ENCODE data around the gene INTS7.

Gene INTS7

DNA sequence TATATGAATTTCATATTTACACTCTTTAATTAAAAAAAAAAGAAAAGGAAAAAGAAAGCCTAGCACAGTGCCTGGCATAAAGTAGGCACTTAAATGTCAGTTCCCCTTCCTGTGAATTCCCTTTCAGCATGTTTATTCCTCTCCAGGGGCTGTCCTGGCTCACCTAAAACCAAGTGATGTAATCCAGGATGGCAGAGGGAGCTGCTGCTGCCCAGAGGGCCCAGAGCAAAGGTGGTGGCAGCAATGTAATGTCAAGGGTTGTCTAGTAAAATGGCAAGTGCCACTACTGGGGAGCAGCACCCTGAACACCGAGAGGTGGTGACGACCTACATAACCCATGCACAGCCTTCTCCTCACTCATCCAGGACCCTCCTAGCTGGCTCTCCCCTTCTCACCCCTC, 126.4 kb downstream of the INTS7 start:
- TF ChIP-seq TAF1 (IDR thresholded peaks at IDR 0.05; ENCODE audit: borderline replicate concordance, insufficient read depth, low read length): no peak
- TF ChIP-seq FOXP2 (optimal IDR thresholded peaks at IDR 0.05; ENCODE audit: borderline replicate concordance, extremely low read depth, extremely low read length, insufficient read depth): no peak
- TF ChIP-seq, protein P1, sequence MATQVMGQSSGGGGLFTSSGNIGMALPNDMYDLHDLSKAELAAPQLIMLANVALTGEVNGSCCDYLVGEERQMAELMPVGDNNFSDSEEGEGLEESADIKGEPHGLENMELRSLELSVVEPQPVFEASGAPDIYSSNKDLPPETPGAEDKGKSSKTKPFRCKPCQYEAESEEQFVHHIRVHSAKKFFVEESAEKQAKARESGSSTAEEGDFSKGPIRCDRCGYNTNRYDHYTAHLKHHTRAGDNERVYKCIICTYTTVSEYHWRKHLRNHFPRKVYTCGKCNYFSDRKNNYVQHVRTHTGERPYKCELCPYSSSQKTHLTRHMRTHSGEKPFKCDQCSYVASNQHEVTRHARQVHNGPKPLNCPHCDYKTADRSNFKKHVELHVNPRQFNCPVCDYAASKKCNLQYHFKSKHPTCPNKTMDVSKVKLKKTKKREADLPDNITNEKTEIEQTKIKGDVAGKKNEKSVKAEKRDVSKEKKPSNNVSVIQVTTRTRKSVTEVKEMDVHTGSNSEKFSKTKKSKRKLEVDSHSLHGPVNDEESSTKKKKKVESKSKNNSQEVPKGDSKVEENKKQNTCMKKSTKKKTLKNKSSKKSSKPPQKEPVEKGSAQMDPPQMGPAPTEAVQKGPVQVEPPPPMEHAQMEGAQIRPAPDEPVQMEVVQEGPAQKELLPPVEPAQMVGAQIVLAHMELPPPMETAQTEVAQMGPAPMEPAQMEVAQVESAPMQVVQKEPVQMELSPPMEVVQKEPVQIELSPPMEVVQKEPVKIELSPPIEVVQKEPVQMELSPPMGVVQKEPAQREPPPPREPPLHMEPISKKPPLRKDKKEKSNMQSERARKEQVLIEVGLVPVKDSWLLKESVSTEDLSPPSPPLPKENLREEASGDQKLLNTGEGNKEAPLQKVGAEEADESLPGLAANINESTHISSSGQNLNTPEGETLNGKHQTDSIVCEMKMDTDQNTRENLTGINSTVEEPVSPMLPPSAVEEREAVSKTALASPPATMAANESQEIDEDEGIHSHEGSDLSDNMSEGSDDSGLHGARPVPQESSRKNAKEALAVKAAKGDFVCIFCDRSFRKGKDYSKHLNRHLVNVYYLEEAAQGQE (IDR thresholded peaks at IDR 0.05; ENCODE audit: insufficient read depth in 1 of 2, low read depth in 2 of 2, low read length in 2 of 2): no peak
- no peak for TF ChIP-seq POLR2AphosphoS5 (IDR thresholded peaks at IDR 0.05; ENCODE audit: low read depth, low read length)
- no peak for TF ChIP-seq SIN3A (IDR thresholded peaks at IDR 0.05; ENCODE audit: borderline replicate concordance, insufficient read depth, low read length)

DNA sequence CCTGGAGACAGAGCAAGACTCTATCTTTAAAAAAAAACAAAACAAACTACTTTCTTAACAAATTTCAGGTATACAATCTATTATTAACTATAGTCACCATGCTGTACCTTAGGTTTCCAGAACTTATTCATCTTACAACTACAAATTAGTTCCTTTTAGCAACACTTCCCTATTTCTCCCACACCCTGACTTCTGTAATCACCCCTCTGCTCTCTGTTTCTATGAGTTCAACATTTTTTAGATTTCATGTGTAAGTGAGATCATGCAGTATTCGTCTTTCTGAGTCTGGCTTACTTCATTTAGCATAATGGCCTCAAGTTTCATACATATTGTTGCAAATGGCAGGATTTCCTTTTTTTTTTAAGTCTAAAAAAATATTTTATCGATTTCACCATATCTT, 126.9 kb downstream of the INTS7 start:
- TF ChIP-seq POLR2AphosphoS5 (IDR thresholded peaks at IDR 0.05; ENCODE audit: low read depth, low read length) (no peak), SIN3A (IDR thresholded peaks at IDR 0.05; ENCODE audit: borderline replicate concordance, insufficient read depth, low read length) (no peak), TAF1 (IDR thresholded peaks at IDR 0.05; ENCODE audit: borderline replicate concordance, insufficient read depth, low read length) (no peak), FOXP2 (optimal IDR thresholded peaks at IDR 0.05; ENCODE audit: borderline replicate concordance, extremely low read depth, extremely low read length, insufficient read depth) (no peak)
- TF ChIP-seq, protein P1 (IDR thresholded peaks at IDR 0.05; ENCODE audit: insufficient read depth in 1 of 2, low read depth in 2 of 2, low read length in 2 of 2): no peak

DNA sequence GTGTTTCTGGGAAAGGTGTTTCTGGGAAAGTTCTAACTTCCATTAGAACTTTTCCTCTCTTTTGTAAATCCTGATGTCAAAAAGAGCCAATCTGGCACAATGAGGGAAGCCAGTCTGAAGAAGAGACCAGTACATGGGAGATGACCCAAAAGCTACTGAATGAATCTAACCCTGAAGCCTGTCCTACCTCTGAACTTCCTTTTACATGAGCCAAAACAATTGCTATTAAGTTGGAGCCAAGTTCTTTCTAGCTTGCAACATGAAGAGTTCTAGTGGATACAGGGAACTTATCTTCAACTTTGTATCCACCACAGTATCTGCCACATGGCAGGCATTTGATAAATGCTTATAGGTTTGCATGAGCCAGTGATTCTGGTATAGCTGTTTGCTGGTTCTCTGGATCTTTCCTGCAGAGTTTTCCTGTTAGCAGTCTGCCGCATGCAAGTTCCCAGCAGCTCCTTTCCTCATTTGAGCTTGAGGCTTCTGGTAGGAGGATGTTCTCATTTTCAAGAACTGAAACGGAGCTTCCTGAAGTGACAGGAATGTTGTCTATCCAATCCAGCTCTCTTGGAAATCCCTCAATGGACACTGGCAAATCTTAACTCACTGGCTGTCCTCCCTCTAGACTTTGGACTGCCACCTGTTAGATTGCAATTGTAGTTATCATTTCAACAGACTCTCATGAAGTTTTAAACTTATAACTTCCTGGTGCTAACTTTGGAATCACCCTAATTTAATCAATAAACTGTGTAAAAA, 131.7 kb downstream of the INTS7 start:
- TF ChIP-seq POLR2AphosphoS5 (IDR thresholded peaks at IDR 0.05; ENCODE audit: low read depth, low read length): no peak
- TF ChIP-seq FOXP2 (optimal IDR thresholded peaks at IDR 0.05; ENCODE audit: borderline replicate concordance, extremely low read depth, extremely low read length, insufficient read depth): no peak
- no peak for TF ChIP-seq SIN3A (IDR thresholded peaks at IDR 0.05; ENCODE audit: borderline replicate concordance, insufficient read depth, low read length)
- TF ChIP-seq TAF1 (IDR thresholded peaks at IDR 0.05; ENCODE audit: borderline replicate concordance, insufficient read depth, low read length): no peak
- TF ChIP-seq, protein P1 (IDR thresholded peaks at IDR 0.05; ENCODE audit: insufficient read depth in 1 of 2, low read depth in 2 of 2, low read length in 2 of 2): no peak

DNA sequence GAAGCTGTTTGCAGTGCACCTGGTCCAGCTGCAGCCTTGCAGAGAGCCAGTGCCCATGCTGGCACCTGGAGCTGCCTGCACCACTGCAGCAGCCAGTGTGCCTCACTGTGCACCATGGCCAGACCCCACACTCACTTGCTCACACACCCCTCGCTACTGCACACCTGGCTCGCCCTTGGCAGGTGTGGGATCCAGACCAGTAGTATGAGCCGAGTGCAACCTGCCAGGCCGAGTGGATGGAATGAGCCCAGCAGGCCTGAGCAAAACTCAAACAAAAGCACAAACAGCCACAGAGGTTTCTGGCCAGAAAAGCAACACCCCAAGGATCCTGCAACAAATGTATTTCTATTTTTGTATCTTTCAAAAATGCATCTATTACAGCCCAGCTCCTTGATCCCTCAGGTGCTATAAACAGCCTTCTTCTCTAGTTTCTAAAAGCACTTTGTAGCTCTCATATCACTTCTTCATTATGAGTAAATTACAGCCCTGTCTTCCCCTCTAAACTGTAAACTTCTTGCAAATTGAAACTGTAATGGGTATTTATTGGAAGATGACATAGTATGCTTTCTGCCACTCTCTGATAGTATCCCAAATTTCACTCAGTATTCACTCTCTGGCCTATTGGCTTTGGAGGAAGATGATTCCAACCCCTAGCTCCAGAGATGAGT, 132.6 kb downstream of the INTS7 start:
- TF ChIP-seq SIN3A (IDR thresholded peaks at IDR 0.05; ENCODE audit: borderline replicate concordance, insufficient read depth, low read length) (no peak), POLR2AphosphoS5 (IDR thresholded peaks at IDR 0.05; ENCODE audit: low read depth, low read length) (no peak), TAF1 (IDR thresholded peaks at IDR 0.05; ENCODE audit: borderline replicate concordance, insufficient read depth, low read length) (no peak), FOXP2 (optimal IDR thresholded peaks at IDR 0.05; ENCODE audit: borderline replicate concordance, extremely low read depth, extremely low read length, insufficient read depth) (no peak)
- TF ChIP-seq, protein P1 (IDR thresholded peaks at IDR 0.05; ENCODE audit: insufficient read depth in 1 of 2, low read depth in 2 of 2, low read length in 2 of 2): no peak
